Gastrocnemius medialis (tissue), 4 donors: Measurements from ENCODE around the gene EXOC2.

Experiments
- POLR2A ChIP-seq, 2 donors: fragments of 450-650 bp; IDR thresholded peaks; one replicate each; pipeline ENCODE4 v1.6.1; 2017; ENCODE audit warnings: antibody characterized with exemption in 2 of 2, mild to moderate bottlenecking in 2 of 2, moderate library complexity in 2 of 2
- TF ChIP-seq, protein P1 (sequence below), 5 experiments: fragments of 450-650 bp in 3 of 5; fragments of 200-600 bp in 2 of 5; sonication (generic) in 2 of 5; IDR thresholded peaks in 4 of 5; conservative IDR thresholded peaks in 1 of 5; 1 replicate in 4 of 5; 2 replicates in 1 of 5; pipeline ENCODE4 v1.5.1; 2016 to 2019; ENCODE audit warnings: antibody characterized with exemption in 5 of 5, mild to moderate bottlenecking in 3 of 5, moderate library complexity in 3 of 5

DNA sequence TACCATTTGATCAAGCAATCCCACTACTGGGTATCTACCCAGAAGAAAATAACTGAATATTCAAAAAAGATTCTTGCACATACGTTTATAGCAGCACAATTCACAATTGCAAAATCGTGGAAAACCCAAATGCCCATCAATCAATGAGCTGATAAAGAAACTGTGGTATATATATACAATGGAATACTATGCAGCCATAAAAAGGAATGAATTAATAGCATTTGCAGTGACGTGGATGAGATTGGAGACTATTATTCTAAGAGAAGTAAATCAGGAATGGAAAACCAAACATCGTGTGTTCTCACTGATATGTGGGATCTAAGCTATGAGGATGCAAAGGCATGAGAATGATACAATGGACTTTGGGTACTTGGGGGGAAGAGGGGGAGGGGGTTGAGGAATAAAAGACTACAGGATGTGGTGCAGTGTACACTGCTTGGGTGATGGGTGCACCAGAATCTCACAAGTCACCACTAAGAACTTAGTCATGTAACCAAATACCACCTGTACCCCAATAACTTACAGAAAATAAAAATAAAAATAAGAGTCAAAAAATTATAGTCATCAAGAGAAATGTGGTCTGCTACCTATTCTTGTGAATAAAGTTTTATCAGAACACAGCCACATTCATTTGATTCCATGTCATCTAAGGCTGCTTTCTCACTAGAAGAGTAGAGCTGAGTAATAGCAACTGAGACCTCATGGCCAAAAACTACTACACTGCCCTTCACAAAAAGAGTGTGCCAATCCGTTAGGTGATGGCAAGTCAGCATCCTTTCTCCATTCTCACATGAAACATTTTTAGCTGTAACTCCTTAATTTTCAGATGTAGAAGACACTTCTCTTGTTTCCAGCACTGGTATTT, 27.3 kb downstream of the EXOC2 start:
- TF ChIP-seq, protein P1, sequence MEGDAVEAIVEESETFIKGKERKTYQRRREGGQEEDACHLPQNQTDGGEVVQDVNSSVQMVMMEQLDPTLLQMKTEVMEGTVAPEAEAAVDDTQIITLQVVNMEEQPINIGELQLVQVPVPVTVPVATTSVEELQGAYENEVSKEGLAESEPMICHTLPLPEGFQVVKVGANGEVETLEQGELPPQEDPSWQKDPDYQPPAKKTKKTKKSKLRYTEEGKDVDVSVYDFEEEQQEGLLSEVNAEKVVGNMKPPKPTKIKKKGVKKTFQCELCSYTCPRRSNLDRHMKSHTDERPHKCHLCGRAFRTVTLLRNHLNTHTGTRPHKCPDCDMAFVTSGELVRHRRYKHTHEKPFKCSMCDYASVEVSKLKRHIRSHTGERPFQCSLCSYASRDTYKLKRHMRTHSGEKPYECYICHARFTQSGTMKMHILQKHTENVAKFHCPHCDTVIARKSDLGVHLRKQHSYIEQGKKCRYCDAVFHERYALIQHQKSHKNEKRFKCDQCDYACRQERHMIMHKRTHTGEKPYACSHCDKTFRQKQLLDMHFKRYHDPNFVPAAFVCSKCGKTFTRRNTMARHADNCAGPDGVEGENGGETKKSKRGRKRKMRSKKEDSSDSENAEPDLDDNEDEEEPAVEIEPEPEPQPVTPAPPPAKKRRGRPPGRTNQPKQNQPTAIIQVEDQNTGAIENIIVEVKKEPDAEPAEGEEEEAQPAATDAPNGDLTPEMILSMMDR (IDR thresholded peaks at IDR 0.05 in 4 of 5, conservative IDR thresholded peaks at IDR 0.05 in 1 of 5): no peak
- TF ChIP-seq POLR2A (IDR thresholded peaks at IDR 0.05): no peak
